Fibroblast of pulmonary artery (primary cell): Measurements from ENCODE around the gene ITIH1.
"Not testable (repeated sequence)": the region's sequence is repeated elsewhere in the genome, so short reads cannot be mapped to it uniquely, and the experiment has no call there.

Experiments
- DNase-seq: peaks from one replicate; pipeline ENCODE4 v3.0.0-alpha.2; 2010; ENCODE audit warnings: low read depth
- H3K4me3 ChIP-seq: replicated peaks from 2 replicates; pipeline ENCODE4 v1.5.1; 2011; ENCODE audit warnings: low read depth, mild to moderate bottlenecking, control low read depth, low read length, moderate library complexity
- CTCF ChIP-seq: IDR thresholded peaks from 2 replicates; pipeline ENCODE4 v1.5.1; 2011; ENCODE audit warnings: mild to moderate bottlenecking, control low read depth, low read length, inconsistent platforms; ENCODE audit errors: missing control alignments

ITIH1 gene

GRCh38 chr3:52774901-52775864 is 2.2 kb upstream of the ITIH1 start:
- no peak overlapping the region for H3K4me3 ChIP-seq
- no peak for DNase-seq
- no peak for TF ChIP-seq CTCF

- no peak for DNase-seq
- TF ChIP-seq CTCF, result no peak
- H3K4me3 ChIP-seq, result no peak overlapping the region
Measured at GRCh38 chr3:52775877-52776276, 1.5 kb upstream of the ITIH1 start.

GRCh38 chr3:52776486-52776885 is 913 bp upstream of the ITIH1 start:
- not testable (repeated sequence) for DNase-seq, H3K4me3 ChIP-seq

- TF ChIP-seq CTCF, result no peak
- no peak overlapping the region for H3K4me3 ChIP-seq
- no peak for DNase-seq
Measured at GRCh38 chr3:52777959-52778805, 783 bp downstream of the ITIH1 start.

- no peak for TF ChIP-seq CTCF
- H3K4me3 ChIP-seq, result no peak overlapping the region
- DNase-seq, result no peak
Measured at GRCh38 chr3:52779011-52779836, 1.8 kb downstream of the ITIH1 start.

GRCh38 chr3:52779837-52780585 is 2.6 kb downstream of the ITIH1 start:
- no peak for DNase-seq
- no peak for TF ChIP-seq CTCF

More at GRCh38 chr3:52779837-52780585, 2.6 kb downstream of the ITIH1 start:
- no peak overlapping the region for H3K4me3 ChIP-seq
